MG63 (cell line): ENCODE measurements around the gene ATP5MG. TPM values are rescaled to one million over a fixed set of nuclear protein-coding genes. Genes with fewer than 3 reads are reported as not detected.
"Not testable (repeated sequence)": the region's sequence is repeated elsewhere in the genome, so short reads cannot be mapped to it uniquely, and the experiment has no call there.

Source experiments
- DNase-seq: peaks from one replicate; pipeline ENCODE4 v3.0.0-alpha.2; 2020
- H3K27me3 ChIP-seq: fragments of 250-450 bp; sonication (Bioruptor Pico); 2 replicates; pipeline ENCODE4 v1.5.1; 2020; ENCODE audit warnings: mild to moderate bottlenecking, moderate library complexity
- H3K36me3 ChIP-seq: fragments of 250-450 bp; sonication (Bioruptor Pico); 2 replicates; pipeline ENCODE4 v1.5.1; 2020; ENCODE audit warnings: mild to moderate bottlenecking, moderate library complexity
- H3K4me3 ChIP-seq: fragments of 250-450 bp; sonication (Bioruptor Pico); 2 replicates; pipeline ENCODE4 v1.5.1; 2020; ENCODE audit warnings: mild to moderate bottlenecking, moderate library complexity
- H3K9me3 ChIP-seq: fragments of 250-450 bp; sonication (Bioruptor Pico); 2 replicates; pipeline ENCODE4 v1.5.1; 2020; ENCODE audit warnings: mild to moderate bottlenecking, moderate library complexity
- total RNA-seq: library from RNA; depleted of rRNA; stranded (reverse); fragments of >200 nt; shearing (Covaris generic); gene quantifications from 2 replicates; pipeline ENCODE4 v1.2.3, GENCODE V29; 2014; ENCODE audit warnings: low replicate concordance

Gene ATP5MG
- total RNA-seq, 1 experiment from 2014 or later: 113 TPM

DNA sequence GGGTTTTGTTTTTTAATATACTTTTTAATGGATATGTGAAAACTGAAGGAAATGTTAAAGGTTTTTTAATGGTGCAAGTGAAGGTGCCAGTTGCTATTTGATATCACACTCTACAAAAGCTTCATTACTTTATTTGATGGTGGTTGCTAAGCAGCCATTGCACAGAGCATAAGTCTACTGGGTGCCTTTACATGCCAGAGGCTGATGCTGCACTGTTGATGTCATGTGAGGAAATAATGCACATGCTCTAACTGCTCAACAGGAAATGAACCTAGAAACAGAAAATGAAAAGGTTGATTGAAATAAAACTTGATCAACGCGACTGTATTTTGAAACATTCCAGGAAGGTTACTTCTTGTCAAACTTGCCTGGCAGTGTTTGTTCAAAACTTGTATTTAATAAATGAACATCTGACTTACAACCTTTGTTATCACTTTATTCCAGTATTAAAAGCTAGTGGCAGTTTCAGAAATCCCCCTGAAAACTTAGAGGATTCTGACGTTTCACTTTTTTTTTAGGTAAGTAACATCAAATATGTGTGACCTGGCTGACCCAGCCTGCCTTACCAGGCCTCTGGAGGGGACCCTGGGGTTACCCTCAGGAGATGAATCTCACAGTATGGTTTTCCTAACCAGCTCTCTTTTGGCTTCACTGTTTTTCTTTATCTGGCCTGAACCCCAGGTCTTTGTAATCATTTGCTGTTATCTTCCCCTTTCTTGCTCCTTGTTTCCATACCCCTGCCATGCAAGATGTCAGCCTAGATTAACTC, 2.4 kb upstream of the ATP5MG start:
- no peaks in the 10 kb centered on the region; the same call in 1 of the 2 replicates for H3K27me3 ChIP-seq
- H3K36me3 ChIP-seq: peaks cover 20% of the 10 kb centered on the region
- no peak for DNase-seq
- H3K4me3 ChIP-seq: no peak overlapping the region
- H3K9me3 ChIP-seq: no peaks in the 10 kb centered on the region

DNA sequence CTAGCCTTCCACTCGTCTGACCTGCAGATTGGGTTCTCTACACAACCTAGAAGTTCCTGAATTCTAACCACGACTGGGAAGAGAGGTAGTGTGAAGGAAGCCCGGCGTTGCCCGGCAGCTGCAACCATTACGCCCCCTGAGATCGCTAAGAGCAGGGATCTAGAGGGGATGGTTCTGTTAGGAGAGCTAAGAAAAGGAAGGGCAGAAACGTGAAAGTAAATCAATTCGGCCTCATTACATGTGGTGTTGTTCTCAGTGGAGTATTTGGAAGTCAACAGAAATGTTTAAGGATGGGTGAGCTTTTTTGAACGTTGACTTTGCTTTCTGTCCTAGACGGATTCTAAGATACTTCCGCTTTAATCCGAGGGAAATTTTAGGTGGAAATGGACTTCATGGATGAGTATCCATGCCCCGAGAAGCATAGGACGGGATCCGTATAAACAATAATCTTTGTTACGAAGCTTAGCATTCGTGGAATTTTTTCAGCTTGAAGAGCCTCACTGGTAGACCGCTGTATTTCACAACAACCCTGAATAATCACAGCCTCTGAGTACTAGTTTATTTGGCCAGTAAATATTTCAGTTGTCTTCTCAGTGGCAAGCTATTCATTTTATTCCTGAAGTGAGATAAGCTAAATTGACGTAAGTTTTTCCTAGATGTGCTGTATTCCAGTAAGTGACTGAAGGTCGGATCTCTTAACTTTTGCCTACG, 629 bp downstream of the ATP5MG start:
- peak overlapping the region; percentile 92 for H3K4me3 ChIP-seq
- no peaks in the 10 kb centered on the region for H3K9me3 ChIP-seq
- no peaks in the 10 kb centered on the region; the same call in 1 of the 2 replicates for H3K27me3 ChIP-seq
- DNase-seq: no peak
- peaks cover 32% of the 10 kb centered on the region for H3K36me3 ChIP-seq

DNA sequence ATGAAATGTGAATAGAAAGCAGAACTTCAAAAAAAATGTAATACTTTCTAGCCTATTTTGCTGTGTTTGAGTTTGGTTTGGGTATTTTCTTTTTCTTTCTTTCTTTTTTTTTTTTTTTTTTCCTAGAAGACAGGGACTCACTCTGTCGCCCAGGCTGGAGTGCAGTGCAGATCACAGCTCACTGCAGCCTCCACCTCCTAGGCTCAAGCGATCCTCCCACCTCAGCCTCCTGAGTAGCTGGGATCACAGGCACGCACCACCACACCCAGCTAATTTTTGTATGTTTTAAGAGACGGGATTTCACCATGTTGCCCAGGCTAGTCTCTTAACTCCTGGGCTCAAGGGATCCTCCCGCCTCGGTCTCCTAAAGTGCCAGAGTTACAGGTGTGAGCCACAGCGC, 1.2 kb downstream of the ATP5MG start:
- Histone ChIP-seq H3K36me3 (peaks cover 37% of the 10 kb centered on the region), H3K4me3 (peak overlapping the region; percentile 92)
- DNase-seq, H3K27me3 ChIP-seq, H3K9me3 ChIP-seq: not testable (repeated sequence)

DNA sequence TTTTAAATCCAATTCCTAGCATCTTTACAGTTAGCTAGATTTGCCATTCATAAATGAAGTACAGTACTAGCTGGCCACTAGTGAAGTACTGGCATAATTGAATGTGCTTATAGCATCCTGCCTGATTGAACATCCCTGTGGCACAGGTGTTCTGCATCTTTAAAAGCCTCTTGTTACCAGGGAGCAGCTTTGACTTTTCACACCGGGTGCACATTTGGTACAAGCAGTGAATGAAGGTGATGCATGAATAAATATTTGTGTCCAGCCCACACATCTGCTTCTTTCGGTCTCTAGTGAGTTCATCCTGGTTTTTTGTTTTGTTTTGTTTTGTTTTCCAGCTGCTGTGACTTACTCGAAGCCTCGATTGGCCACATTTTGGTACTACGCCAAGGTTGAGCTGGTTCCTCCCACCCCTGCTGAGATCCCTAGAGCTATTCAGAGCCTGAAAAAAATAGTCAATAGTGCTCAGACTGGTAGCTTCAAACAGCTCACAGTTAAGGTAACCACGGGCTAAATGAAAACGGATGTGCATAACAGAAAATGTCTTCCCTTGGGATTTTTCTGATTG, 5.3 kb downstream of the ATP5MG start:
- H3K27me3 ChIP-seq: no peaks in the 10 kb centered on the region
- peaks cover 55% of the 10 kb centered on the region for H3K36me3 ChIP-seq
- peak; percentile 18 for DNase-seq
- H3K9me3 ChIP-seq: no peaks in the 10 kb centered on the region
- no peak overlapping the region for H3K4me3 ChIP-seq

DNA sequence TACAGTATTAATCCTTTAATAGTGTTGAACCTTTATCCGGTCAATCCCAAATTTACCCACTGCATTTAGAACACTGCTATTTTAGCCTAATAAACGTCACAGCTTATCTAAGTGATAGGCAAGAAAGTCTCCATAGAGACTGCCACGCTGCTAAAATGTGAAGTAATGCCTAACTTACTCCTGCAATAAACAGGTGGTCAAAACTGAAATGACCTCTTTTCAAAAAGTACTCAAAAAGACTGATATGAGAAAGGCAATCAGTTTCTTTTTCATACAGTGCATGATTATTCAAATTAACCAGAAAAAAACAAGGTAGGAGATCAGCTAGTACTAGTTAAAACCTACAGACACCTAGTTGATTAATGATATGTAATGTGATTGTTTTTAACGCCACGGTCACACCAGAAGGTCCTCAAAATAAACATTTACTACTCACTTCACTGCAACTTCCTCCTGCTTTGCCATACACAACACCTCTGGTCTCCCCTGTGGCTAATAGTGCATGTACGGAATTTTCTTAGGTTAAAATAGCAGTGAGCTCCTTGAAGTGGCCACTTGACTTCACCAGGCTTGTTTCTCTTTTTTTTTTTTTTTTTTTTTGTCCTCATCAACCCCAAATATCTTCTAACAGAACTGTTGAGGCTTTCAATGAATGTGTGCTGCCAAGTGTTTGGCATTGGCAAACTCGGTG, 8.8 kb downstream of the ATP5MG start:
- H3K36me3 ChIP-seq: peaks cover 45% of the 10 kb centered on the region
- no peak for DNase-seq
- no peaks in the 10 kb centered on the region for H3K27me3 ChIP-seq
- no peak overlapping the region for H3K4me3 ChIP-seq
- H3K9me3 ChIP-seq: no peaks in the 10 kb centered on the region

DNA sequence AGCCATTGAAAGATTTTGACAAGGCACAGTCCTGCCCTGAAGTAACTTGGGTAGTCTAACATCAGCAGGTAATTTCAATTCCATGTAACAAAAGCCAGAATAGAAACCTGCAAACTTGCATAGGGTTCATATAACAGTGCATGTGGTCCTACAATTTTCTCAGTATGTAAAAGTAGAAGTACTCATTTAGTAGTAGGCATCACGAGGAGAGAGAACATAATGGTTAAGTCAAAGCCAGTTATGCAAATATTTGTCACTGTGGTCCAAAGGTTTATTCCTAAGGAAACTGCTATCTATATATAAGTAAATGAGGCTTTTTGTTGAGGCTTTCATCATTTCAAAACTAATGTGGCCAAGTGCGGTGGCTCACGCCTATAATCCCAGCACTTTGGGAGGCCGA, 10.1 kb downstream of the ATP5MG start:
- no peak overlapping the region for H3K4me3 ChIP-seq
- H3K36me3 ChIP-seq: peaks cover 34% of the 10 kb centered on the region
- DNase-seq: no peak
- no peaks in the 10 kb centered on the region for H3K27me3 ChIP-seq
- H3K9me3 ChIP-seq: no peaks in the 10 kb centered on the region

DNA sequence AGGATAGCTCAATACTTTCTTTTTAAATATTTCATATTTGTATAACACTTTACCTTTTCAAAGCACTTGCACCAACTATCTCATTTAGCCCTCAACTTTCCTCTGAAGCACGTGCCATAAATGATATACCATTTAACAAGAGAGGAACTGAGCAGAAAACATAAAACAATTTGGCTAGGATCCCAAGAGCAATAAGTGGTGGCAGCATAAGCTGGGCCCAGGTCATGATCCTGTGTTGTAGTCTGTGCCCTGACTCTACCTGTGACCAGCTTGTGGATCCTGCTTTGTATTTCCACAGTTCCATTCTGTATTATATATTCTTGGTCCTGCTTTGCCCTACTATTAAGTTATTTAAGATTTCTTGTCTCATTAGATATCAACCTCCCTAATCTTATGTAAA, 11.5 kb downstream of the ATP5MG start:
- no peak overlapping the region for H3K4me3 ChIP-seq
- no peaks in the 10 kb centered on the region for H3K9me3 ChIP-seq
- H3K27me3 ChIP-seq: no peaks in the 10 kb centered on the region
- H3K36me3 ChIP-seq: peaks cover 23% of the 10 kb centered on the region
- DNase-seq: no peak

DNA sequence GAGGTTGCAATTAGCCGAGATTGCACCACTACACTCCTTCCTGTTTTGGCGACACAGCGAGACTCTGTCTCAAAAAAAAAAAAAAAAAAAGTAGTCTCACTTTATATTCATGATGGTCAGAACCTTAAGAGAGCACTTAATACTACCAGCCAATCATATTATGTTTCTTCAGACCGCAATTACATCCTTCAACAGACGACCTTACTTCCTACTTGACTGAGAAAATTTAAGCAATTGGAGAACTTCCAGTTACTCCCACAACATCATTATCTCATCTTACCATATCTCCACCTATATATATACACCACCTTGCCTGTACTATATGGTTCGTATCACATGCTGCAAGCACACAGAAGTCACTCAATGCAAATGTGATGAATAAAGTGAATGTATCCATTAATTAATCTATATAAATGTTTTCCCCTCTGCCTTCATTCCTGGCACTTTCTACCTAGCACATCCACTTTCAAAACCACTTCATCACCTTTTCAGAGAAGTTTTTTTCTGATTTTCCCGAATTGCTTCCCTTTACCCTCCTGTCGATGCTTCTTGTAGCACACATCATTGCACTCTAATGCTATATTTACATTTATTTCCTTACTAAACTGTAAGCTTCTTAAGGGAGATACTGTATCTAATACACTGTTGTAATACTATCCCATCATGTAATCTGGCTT, 13.8 kb downstream of the ATP5MG start:
- H3K27me3 ChIP-seq: no peaks in the 10 kb centered on the region
- peaks cover 7% of the 10 kb centered on the region for H3K36me3 ChIP-seq
- H3K4me3 ChIP-seq: no peak overlapping the region
- H3K9me3 ChIP-seq: no peaks in the 10 kb centered on the region
- DNase-seq: no peak

DNA sequence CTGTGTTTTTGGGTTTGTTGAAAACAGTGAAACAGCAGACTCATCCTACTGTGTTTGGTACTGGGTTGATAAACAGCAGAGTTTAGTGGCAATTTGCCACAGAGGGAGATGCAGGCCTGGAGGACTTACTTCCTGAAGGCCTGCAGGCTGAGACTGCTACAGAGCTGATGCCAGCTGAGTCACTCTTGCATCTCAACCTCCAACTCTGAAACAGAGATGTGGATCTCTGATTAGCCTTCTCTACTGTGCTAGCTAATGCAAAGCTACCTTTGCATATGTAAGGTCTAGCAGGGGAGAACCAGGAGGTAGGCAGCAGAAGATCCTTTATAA, 14.3 kb downstream of the ATP5MG start:
- no peaks in the 10 kb centered on the region for H3K9me3 ChIP-seq
- no peak overlapping the region for H3K4me3 ChIP-seq
- DNase-seq: peak; percentile 91
- H3K36me3 ChIP-seq: peaks cover 7% of the 10 kb centered on the region
- no peaks in the 10 kb centered on the region for H3K27me3 ChIP-seq

DNA sequence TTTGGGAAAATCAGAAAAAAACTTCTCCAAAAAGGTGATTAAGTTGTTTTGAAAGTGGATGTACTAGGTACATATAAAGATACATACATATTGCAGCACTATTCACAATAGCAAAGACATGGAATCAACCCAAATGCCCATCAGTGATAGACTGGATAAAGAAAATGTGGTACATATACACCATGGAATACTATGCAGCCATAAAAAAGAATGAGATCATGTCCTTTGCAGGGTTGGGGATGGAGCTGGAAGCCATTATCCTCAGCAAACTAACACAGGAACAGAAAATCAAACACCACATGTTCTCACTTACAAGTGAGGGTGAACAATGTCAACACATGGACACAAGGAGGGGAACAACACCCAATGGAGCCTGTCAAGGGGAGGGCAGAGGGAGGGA, 15.5 kb downstream of the ATP5MG start:
- not testable (repeated sequence) for H3K4me3 ChIP-seq, H3K27me3 ChIP-seq, H3K9me3 ChIP-seq, H3K36me3 ChIP-seq, DNase-seq

DNA sequence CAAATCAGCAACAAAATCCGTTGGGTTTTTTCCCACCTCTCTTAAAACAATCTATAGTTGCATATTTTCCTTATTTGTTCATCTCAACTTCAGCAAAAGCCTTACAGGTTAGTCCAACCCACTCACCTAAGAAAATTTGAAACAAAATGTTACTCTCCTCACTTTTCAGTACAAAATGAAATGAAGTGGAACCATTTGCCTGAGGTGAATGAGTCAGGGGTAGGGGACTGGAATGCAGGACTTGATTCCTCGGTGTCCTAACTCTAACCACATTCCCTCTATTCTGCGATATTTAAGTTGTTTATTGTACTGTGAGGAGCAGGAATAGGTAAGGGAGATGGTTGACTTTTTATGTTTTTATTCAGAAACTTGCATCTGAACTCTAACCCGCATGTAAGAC, 16.4 kb downstream of the ATP5MG start:
- Histone ChIP-seq H3K9me3 (no peaks in the 10 kb centered on the region), H3K4me3 (no peak overlapping the region), H3K27me3 (no peaks in the 10 kb centered on the region), H3K36me3 (peaks cover 7% of the 10 kb centered on the region)
- no peak for DNase-seq

DNA sequence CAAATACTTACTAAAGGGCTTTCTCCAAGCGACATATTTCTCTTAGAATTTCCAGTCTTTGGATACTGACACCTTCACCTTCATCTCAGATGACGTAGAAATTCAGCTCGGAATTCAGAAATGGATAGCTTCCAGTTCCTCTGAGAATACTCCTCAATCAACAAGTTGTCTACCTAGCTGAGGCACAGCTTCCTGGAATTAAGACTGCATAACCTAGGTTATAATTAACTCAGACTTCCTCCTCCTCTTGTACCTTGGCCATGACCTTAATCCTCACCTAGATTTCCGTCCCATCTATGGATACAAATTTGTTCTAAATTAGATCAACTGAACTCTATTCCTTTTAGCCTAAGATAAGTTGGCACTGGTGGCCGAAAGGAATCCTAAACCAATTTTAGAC, 17.4 kb downstream of the ATP5MG start:
- H3K4me3 ChIP-seq: no peak overlapping the region
- no peak for DNase-seq
- peaks cover 7% of the 10 kb centered on the region for H3K36me3 ChIP-seq
- H3K27me3 ChIP-seq: no peaks in the 10 kb centered on the region
- no peaks in the 10 kb centered on the region for H3K9me3 ChIP-seq

DNA sequence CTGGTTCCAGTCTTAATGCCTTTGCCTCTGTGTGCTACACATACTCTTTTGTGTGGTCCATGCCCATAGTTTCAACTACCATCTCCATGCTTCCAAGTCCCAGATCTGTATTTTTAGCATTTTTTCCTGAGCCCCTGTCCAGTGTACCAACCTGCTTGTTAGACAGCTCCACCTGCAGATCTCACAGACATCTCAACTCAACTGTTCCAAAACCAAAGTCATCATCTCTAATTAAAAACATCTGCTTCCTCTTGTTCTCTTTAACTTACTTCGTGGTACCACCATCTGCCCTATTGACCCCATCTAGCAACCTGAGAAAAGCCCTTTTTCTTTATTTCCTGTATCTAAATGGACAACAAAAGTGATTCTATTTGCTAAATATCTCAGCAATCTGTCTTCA, 26.3 kb downstream of the ATP5MG start:
- H3K27me3 ChIP-seq: no peaks in the 10 kb centered on the region
- no peak overlapping the region for H3K4me3 ChIP-seq
- no peaks in the 10 kb centered on the region for H3K9me3 ChIP-seq
- no peak for DNase-seq
- no peaks in the 10 kb centered on the region for H3K36me3 ChIP-seq

DNA sequence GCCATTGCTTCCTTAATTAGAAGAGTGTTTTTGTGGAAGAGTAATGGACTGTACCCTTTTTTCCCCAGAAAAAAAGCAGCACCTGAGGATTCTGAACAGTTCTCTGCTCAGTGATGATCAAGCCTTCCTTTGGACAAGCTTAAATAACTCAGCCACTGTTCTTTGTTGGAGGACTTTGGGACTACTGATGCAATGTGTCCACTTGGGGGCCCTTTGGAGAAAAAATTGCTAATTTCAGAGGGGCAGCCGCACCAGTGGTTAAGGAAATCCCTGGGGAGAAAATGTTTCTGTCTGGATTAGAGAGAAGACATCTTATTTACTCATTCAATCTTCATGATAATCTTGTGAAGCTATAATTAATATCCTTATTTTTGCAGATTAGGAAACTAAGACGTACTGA, 29.6 kb downstream of the ATP5MG start:
- Histone ChIP-seq H3K36me3 (no peaks in the 10 kb centered on the region), H3K9me3 (no peaks in the 10 kb centered on the region), H3K27me3 (no peaks in the 10 kb centered on the region), H3K4me3 (no peak overlapping the region)
- no peak for DNase-seq

DNA sequence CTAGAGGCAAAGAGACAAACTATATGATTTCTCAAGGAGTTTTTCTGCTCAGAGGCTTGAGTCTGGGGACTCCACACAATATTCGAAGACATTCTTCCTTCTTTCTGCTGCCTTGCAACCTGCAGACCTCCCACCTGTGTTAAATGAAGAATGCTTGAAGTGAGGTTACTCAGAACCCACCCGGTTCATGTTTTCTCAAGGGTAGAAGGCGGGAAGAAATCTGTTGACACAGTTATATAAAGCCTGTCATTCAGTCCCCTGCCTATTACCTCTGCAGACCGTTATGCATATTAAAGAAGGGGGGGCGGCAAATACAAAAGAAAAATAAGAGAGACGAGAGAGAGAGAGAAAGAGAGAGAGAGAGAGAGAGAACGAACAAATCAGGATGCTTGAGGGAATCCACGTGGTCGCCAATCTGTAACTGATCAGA, 32.7 kb downstream of the ATP5MG start:
- no peaks in the 10 kb centered on the region for H3K36me3 ChIP-seq
- peak overlapping the region; percentile 90 for H3K4me3 ChIP-seq
- DNase-seq: peak; percentile 46
- H3K9me3 ChIP-seq: no peaks in the 10 kb centered on the region
- no peaks in the 10 kb centered on the region for H3K27me3 ChIP-seq

DNA sequence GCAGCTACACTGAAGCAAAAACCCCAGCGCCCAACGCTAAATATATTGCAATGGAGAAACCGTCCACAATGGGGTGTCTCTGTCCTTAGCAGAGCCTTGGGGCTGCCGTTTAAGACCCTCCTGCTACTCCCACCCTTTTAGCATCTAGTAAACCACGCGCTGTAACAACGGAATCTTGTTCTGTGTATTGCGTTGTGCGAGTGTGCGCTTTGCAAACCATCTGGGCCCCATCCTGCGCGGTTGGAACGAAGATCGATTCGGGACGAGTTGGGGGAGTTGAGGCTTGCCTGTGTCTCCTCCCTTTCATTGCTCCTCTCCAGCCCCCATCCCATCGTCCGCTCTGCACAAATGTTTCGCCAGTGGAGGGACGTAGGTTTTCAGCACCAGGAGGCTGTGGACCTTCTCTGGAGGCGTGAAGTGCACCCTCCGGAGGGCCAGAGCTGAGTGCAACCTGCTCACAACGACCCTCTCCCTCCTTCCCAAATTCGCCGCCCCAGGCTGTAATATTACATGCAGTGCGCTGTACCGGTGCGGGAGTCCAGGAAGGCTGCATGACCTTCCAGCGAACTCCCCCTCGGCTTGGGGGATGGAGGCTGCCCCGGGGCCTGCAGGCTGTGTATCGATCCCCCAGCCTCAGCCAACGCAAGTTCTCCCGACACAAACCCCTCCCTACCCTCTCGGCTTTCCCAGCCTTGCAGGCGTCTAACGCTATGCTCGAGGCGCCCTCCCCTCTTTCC, 33.3 kb downstream of the ATP5MG start:
- H3K9me3 ChIP-seq: no peaks in the 10 kb centered on the region
- no peaks in the 10 kb centered on the region for H3K27me3 ChIP-seq
- peaks cover 5% of the 10 kb centered on the region for H3K36me3 ChIP-seq
- H3K4me3 ChIP-seq: peak overlapping the region; percentile 90
- peak; percentile 35 for DNase-seq
